PC-3 (cell line): ENCODE results near the gene CEACAM7. TPM values are rescaled to one million over a fixed set of nuclear protein-coding genes. Genes with fewer than 3 reads are reported as not detected.
A peak's percentile ranks its signal among the peaks of the same experiment; 100 is the strongest.

Experiments
- ATAC-seq: fragments of 200-7000 bp; cut with Tn5 transposase; 2 replicates; pipeline ENCODE4 v1.9.1; 2020; ENCODE audit warnings: mild to moderate bottlenecking, moderate library complexity
- BruUV-seq: library from RNA; stranded (reverse); fragments of 400-500 nt; replicated peaks from 2 replicates; lab custom pipeline; 2021; lab: Mats Ljungman, UMichigan
- CTCF ChIA-PET: fragments of 300-600 bp; sonication (Branson Sonifier 250); formaldehyde crosslinking; loops from one replicate; lab custom pipeline; 2022; ENCODE audit warnings: antibody characterized with exemption; lab: Charles Lee
- POLR2A ChIA-PET: fragments of 300-600 bp; sonication (Branson Sonifier 250); formaldehyde crosslinking; loops from one replicate; lab custom pipeline; 2022; ENCODE audit warnings: antibody characterized with exemption; ENCODE audit not compliant: unreplicated experiment; lab: Charles Lee
- DNase-seq: peaks from one replicate; pipeline ENCODE4 v3.0.0-alpha.2; 2015
- H2AFZ ChIP-seq: fragments of 300-600 bp; sonication (generic); 2 replicates; pipeline ENCODE4 v1.6.0; 2016; ENCODE audit warnings: antibody characterized with exemption, low read length
- H3F3A ChIP-seq: fragments of 300-600 bp; sonication (generic); one replicate; pipeline ENCODE4 v1.6.0; 2017; ENCODE audit warnings: antibody characterized with exemption, low read length, control low read depth, mild to moderate bottlenecking; ENCODE audit not compliant: unreplicated experiment
- H3K27ac ChIP-seq: fragments of 300-600 bp; sonication (generic); 2 replicates; pipeline ENCODE4 v1.5.1; 2016; ENCODE audit warnings: mild to moderate bottlenecking, low read length
- H3K27me3 ChIP-seq: fragments of 300-600 bp; sonication (generic); 2 replicates; pipeline ENCODE4 v1.6.1; 2016; ENCODE audit warnings: low read length, mixed read lengths
- H3K36me3 ChIP-seq: fragments of 300-600 bp; sonication (generic); 2 replicates; pipeline ENCODE4 v1.6.1; 2016; ENCODE audit warnings: low read depth, mixed run types, low read length, mixed read lengths
- H3K4me1 ChIP-seq: fragments of 300-600 bp; sonication (generic); 2 replicates; pipeline ENCODE4 v1.5.1; 2016; ENCODE audit warnings: low read length; ENCODE audit not compliant: insufficient read depth
- H3K4me2 ChIP-seq: fragments of 300-600 bp; sonication (generic); 2 replicates; pipeline ENCODE4 v1.6.0; 2016; ENCODE audit warnings: low read length
- H3K4me3 ChIP-seq: fragments of 300-600 bp; sonication (generic); 2 replicates; pipeline ENCODE4 v1.5.1; 2016; ENCODE audit warnings: mild to moderate bottlenecking, low read length, mixed read lengths
- H3K79me2 ChIP-seq: fragments of 300-600 bp; sonication (generic); 2 replicates; pipeline ENCODE4 v1.6.1; 2017; ENCODE audit warnings: low read length, mixed read lengths
- H3K9ac ChIP-seq: fragments of 300-600 bp; sonication (generic); 2 replicates; pipeline ENCODE4 v1.6.0; 2016; ENCODE audit warnings: mild to moderate bottlenecking, low read length
- H3K9me2 ChIP-seq: fragments of 300-600 bp; sonication (generic); replicated peaks from 2 replicates; pipeline ENCODE4 v1.6.1; 2016; ENCODE audit warnings: mixed run types, low read length, mixed read lengths
- H3K9me3 ChIP-seq: fragments of 300-600 bp; sonication (generic); 2 replicates; pipeline ENCODE4 v1.6.1; 2016; ENCODE audit warnings: low read length, mixed read lengths
- H4K20me1 ChIP-seq: fragments of 300-600 bp; sonication (generic); 2 replicates; pipeline ENCODE4 v1.6.1; 2016; ENCODE audit warnings: low read length, mixed read lengths
- EZH2 ChIP-seq: fragments of 300-600 bp; sonication (generic); IDR thresholded peaks from one replicate; pipeline ENCODE4 v1.6.1; 2017; ENCODE audit warnings: antibody characterized with exemption, mild to moderate bottlenecking, low read length; ENCODE audit not compliant: unreplicated experiment
- EZH2phosphoT487 ChIP-seq: fragments of 300-600 bp; sonication (generic); IDR thresholded peaks from 2 replicates; pipeline ENCODE4 v1.6.1; 2018; ENCODE audit warnings: mild to moderate bottlenecking, antibody characterized with exemption, low read length, borderline replicate concordance
- intact Hi-C: fragments of 100-400 bp; cut with micrococcal nuclease; formaldehyde crosslinking; loops from 2 replicates; pipeline ENCODE4 v1.9.0; 2023
- total RNA-seq: library from RNA; depleted of rRNA; stranded (reverse); fragments of >200 nt; gene quantifications from 2 replicates; pipeline ENCODE4 v1.2.3, GENCODE V29; 2014
- TF ChIP-seq, protein P1 (sequence below): fragments of 300-600 bp; sonication (generic); conservative IDR thresholded peaks from 2 replicates; pipeline ENCODE4 v1.5.1; 2017; ENCODE audit warnings: antibody characterized with exemption, low read depth, mild to moderate bottlenecking, low read length

The CEACAM7 gene
- total RNA-seq, 1 experiment from 2014 or later, result not detected

DNA sequence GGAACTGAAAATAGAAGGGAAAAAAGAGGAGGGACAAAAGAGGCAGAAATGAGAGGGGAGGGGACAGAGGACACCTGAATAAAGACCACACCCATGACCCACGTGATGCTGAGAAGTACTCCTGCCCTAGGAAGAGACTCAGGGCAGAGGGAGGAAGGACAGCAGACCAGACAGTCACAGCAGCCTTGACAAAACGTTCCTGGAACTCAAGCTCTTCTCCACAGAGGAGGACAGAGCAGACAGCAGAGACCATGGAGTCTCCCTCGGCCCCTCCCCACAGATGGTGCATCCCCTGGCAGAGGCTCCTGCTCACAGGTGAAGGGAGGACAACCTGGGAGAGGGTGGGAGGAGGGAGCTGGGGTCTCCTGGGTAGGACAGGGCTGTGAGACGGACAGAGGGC, 20.4 kb upstream of the CEACAM7 start, which contains the start of gene CEACAM5:
Gene CEACAM5 (plus strand): TSS at position 146 of the 400 bp plus-strand sequence. CDS start 106 bp downstream, at position 252.
- H3K27ac ChIP-seq, result no peak within 1 kb of the TSS
- no peak within 1 kb of the TSS for H3K4me3 ChIP-seq
- H3K9ac ChIP-seq, result no peak within 1 kb of the TSS
- no peak within 1 kb of the TSS for H3K4me2 ChIP-seq
- no peaks in the 10 kb centered on the region for H3K27me3 ChIP-seq
- H3K36me3 ChIP-seq, result no peaks in the 10 kb centered on the region; the same call in 1 of the 2 replicates
- BruUV-seq, result no TSS peak
- no peaks in the 10 kb centered on the region for H4K20me1 ChIP-seq
- no peaks in the 10 kb centered on the region for H3K9me2 ChIP-seq
- intact Hi-C loops, result no loop called here
- no peak for TF ChIP-seq EZH2
- TF ChIP-seq, protein P1, sequence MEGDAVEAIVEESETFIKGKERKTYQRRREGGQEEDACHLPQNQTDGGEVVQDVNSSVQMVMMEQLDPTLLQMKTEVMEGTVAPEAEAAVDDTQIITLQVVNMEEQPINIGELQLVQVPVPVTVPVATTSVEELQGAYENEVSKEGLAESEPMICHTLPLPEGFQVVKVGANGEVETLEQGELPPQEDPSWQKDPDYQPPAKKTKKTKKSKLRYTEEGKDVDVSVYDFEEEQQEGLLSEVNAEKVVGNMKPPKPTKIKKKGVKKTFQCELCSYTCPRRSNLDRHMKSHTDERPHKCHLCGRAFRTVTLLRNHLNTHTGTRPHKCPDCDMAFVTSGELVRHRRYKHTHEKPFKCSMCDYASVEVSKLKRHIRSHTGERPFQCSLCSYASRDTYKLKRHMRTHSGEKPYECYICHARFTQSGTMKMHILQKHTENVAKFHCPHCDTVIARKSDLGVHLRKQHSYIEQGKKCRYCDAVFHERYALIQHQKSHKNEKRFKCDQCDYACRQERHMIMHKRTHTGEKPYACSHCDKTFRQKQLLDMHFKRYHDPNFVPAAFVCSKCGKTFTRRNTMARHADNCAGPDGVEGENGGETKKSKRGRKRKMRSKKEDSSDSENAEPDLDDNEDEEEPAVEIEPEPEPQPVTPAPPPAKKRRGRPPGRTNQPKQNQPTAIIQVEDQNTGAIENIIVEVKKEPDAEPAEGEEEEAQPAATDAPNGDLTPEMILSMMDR, result no peak
- no peak for TF ChIP-seq EZH2phosphoT487
- no peaks in the 10 kb centered on the region for H3K4me1 ChIP-seq
- DNase-seq (no peak), ATAC-seq (no peak)
- no peaks in the 10 kb centered on the region for H3K9me3 ChIP-seq
- POLR2A ChIA-PET, result no interaction called here
- no peaks in the 10 kb centered on the region for H3F3A ChIP-seq
- CTCF ChIA-PET, result no interaction called here
- H2AFZ ChIP-seq, result no peak within 1 kb of the TSS
- H3K79me2 ChIP-seq, result no peaks in the 10 kb centered on the region

- H3F3A ChIP-seq, result no peaks in the 10 kb centered on the region
- DNase-seq, result no peak
- H4K20me1 ChIP-seq, result no peaks in the 10 kb centered on the region
- no peak overlapping the region for H3K4me3 ChIP-seq
- H3K4me2 ChIP-seq, result no peak overlapping the region
- no peaks in the 10 kb centered on the region for H3K79me2 ChIP-seq
- no peak for ATAC-seq
- BruUV-seq, result no TSS peak
- no peak overlapping the region for H2AFZ ChIP-seq
- no peaks in the 10 kb centered on the region for H3K4me1 ChIP-seq
- no peaks in the 10 kb centered on the region for H3K27me3 ChIP-seq
- H3K36me3 ChIP-seq, result no peaks in the 10 kb centered on the region; the same call in 1 of the 2 replicates
- no peak overlapping the region for H3K9ac ChIP-seq
- intact Hi-C loops, result loop anchor here (1.0 kb wide), 1 partner anchor 38 kb away; no protein-coding TSS in a partner anchor
- no peak for TF ChIP-seq EZH2
- TF ChIP-seq, protein P1, result no peak
- H3K9me3 ChIP-seq, result no peaks in the 10 kb centered on the region
- CTCF ChIA-PET, result no interaction called here
- POLR2A ChIA-PET, result no interaction called here
- no peak overlapping the region for H3K27ac ChIP-seq
- no peaks in the 10 kb centered on the region for H3K9me2 ChIP-seq
These were observed 19.9 kb upstream of the CEACAM7 start for GRCh38 chr19:41707871-41708371.

DNA sequence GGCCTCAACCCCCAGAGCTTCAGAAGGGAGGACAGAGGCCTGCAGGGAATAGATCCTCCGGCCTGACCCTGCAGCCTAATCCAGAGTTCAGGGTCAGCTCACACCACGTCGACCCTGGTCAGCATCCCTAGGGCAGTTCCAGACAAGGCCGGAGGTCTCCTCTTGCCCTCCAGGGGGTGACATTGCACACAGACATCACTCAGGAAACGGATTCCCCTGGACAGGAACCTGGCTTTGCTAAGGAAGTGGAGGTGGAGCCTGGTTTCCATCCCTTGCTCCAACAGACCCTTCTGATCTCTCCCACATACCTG, 19.4 kb upstream of the CEACAM7 start:
- no peak overlapping the region for H3K9ac ChIP-seq
- no peaks in the 10 kb centered on the region for H3K79me2 ChIP-seq
- no peaks in the 10 kb centered on the region for H3K9me3 ChIP-seq
- intact Hi-C loops, result loop anchor here (1.0 kb wide), 1 partner anchor 39 kb away; no protein-coding TSS in a partner anchor
- H3F3A ChIP-seq, result no peaks in the 10 kb centered on the region
- no peak overlapping the region for H3K27ac ChIP-seq
- no peak overlapping the region for H3K4me3 ChIP-seq
- no peaks in the 10 kb centered on the region for H3K27me3 ChIP-seq
- DNase-seq, result peak; percentile 38
- POLR2A ChIA-PET, result interaction anchor here (0.7 kb wide), 1 partner anchor 149 kb away, joined by 4 read pairs; no protein-coding TSS in a partner anchor
- ATAC-seq, result peak; percentile 28; the same call in 1 of the 2 replicates
- CTCF ChIA-PET, result interaction anchor here (1.1 to 1.4 kb wide), 3 partner anchors 28 to 114 kb away, joined by 3 to 16 read pairs (median 3); no protein-coding TSS in a partner anchor
- H3K4me2 ChIP-seq, result no peak overlapping the region
- no peaks in the 10 kb centered on the region for H3K4me1 ChIP-seq
- H3K36me3 ChIP-seq, result no peaks in the 10 kb centered on the region; the same call in 1 of the 2 replicates
- BruUV-seq, result no TSS peak
- no peaks in the 10 kb centered on the region for H4K20me1 ChIP-seq
- no peak for TF ChIP-seq EZH2
- TF ChIP-seq, protein P1, result peak; percentile 24; the same call in 1 of the 2 replicates
- H3K9me2 ChIP-seq, result no peaks in the 10 kb centered on the region
- H2AFZ ChIP-seq, result no peak overlapping the region
